Body of pancreas (tissue), 4 donors: Measurements from ENCODE around the gene MEIS3.

ENCODE experiments used
- CTCF ChIP-seq, 7 experiments: fragments of 450-650 bp in 4 of 7; fragments of 200-600 bp in 3 of 7; sonication (generic) in 3 of 7; IDR thresholded peaks; one replicate each; pipeline ENCODE4 v1.5.1; 2016 to 2019; ENCODE audit warnings: antibody characterized with exemption in 7 of 7
- POLR2A ChIP-seq, 3 donors: fragments of 450-650 bp; IDR thresholded peaks; one replicate each; pipeline ENCODE4 v1.6.1; 2016; ENCODE audit warnings: antibody characterized with exemption in 3 of 3, mild to moderate bottlenecking in 2 of 3

DNA sequence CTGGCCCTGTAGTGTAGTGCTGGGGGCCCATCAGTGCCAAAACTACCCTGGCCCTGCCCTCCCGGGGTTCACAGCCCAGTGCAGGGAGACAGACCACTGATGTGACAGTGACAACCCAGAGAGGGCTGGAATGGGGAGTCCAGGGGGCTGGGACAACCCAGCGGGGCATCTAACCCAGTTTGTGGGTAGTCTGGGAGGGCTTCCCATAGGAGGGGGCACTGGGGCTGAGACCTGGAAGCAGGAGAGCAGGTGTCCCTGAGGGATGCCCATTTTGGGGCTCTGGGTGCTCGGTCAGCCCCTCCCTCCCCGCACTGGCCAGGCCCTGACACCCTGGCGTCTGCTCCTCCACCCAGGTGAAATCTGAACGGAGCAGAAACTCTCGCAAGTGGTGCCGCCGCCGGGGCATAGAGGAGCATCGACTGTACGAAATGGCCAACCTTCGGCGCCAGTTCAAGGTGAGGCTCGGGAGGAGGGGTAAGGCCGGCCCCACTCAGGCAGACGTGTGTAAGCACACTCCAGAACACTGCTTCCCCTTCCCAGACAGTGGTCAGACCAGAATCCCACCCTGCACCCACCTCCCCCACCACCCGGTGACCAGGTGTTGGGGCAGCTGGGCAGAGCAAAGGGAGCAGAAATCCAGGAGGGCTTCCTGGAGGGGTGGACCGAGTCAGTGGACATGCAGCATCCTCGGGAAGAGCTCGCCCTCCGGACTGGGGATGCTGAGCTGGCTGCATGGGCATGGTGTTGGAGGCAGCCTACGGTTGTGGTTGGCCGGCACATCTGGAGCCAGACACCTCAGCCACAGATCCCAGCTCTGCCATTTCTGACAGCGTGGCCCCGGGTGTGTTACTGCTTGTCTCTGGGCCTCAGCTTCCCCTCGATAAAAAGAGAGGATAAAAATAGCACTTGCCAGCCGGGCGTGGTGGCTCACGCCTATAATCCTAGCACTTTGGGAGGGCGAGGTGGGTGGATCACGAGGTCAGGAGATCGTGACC lies 45.8 kb downstream of the MEIS3 start:
- TF ChIP-seq CTCF (IDR thresholded peaks at IDR 0.05) = no peak
- TF ChIP-seq POLR2A (IDR thresholded peaks at IDR 0.05) = no peak
